Activated CD4-positive, alpha-beta T cell treated with anti-CD3 and anti-CD28 coated beads, Interleukin-2, amount 50 U/mL, for 24 hours (primary cell): ENCODE results near the gene EPHB4.
"Not testable (repeated sequence)": the region's sequence is repeated elsewhere in the genome, so short reads cannot be mapped to it uniquely, and the experiment has no call there.

ENCODE experiments used
- DNase-seq, 2 donors: peaks; one replicate each; pipeline ENCODE4 v3.0.0-alpha.2; 2020; ENCODE audit warnings: low read depth in 1 of 2, low spot score in 1 of 2

The EPHB4 gene

GRCh38 chr7:100822236-100823139 lies 4.8 kb downstream of the EPHB4 start:
- no peak for DNase-seq

GRCh38 chr7:100819586-100819985 lies 7.7 kb downstream of the EPHB4 start:
- no peak for DNase-seq

- DNase-seq, result no peak
These were observed 8.5 kb downstream of the EPHB4 start for GRCh38 chr7:100818825-100819224.

- no peak for DNase-seq
These were observed 9.0 kb downstream of the EPHB4 start for GRCh38 chr7:100818366-100818765.

- DNase-seq, result no peak
These were observed 10.2 kb downstream of the EPHB4 start for GRCh38 chr7:100817097-100817496.

- DNase-seq, result not testable (repeated sequence)
These were observed 10.8 kb downstream of the EPHB4 start for GRCh38 chr7:100816515-100816914.

- no peak for DNase-seq
These were observed 14.6 kb downstream of the EPHB4 start for GRCh38 chr7:100812729-100813128.

GRCh38 chr7:100811480-100811879 lies 15.8 kb downstream of the EPHB4 start:
- DNase-seq, result no peak

GRCh38 chr7:100808354-100808875 lies 18.9 kb downstream of the EPHB4 start:
- no peak for DNase-seq

GRCh38 chr7:100806883-100807282 lies 20.4 kb downstream of the EPHB4 start:
- not testable (repeated sequence) for DNase-seq

GRCh38 chr7:100806276-100806675 lies 21.0 kb downstream of the EPHB4 start:
- DNase-seq, result no peak

GRCh38 chr7:100804681-100805431 lies 22.5 kb downstream of the EPHB4 start:
- no peak for DNase-seq

GRCh38 chr7:100803398-100804161 lies 23.7 kb downstream of the EPHB4 start:
- peak in 1 of 2 donors; percentile 7 for DNase-seq

- DNase-seq, result no peak
These were observed 24.4 kb downstream of the EPHB4 start for GRCh38 chr7:100802951-100803350.

GRCh38 chr7:100801833-100802568 lies 25.3 kb downstream of the EPHB4 start:
- DNase-seq, result no peak

GRCh38 chr7:100799037-100799896 lies 28.1 kb downstream of the EPHB4 start:
- peak; percentile 17 to 25 for DNase-seq

GRCh38 chr7:100794741-100795140 lies 32.6 kb downstream of the EPHB4 start:
- DNase-seq, result no peak

- DNase-seq, result no peak
These were observed 33.3 kb downstream of the EPHB4 start for GRCh38 chr7:100793806-100794660.
